ENCODE measurements around the gene ZSCAN20.

The ZSCAN20 gene

GRCh38 chr1:33443705-33444180 lies 28.7 kb upstream of the ZSCAN20 start:
- no peak for DNase-seq (ENCODE audit: low spot score)

GRCh38 chr1:33445108-33445507 lies 27.3 kb upstream of the ZSCAN20 start:
- no peak for DNase-seq (ENCODE audit: low spot score)

GRCh38 chr1:33446590-33446989 lies 25.9 kb upstream of the ZSCAN20 start:
- DNase-seq (ENCODE audit: low spot score) = no peak

GRCh38 chr1:33454646-33455282 lies 17.7 kb upstream of the ZSCAN20 start:
- no peak for DNase-seq (ENCODE audit: low spot score)

GRCh38 chr1:33455539-33456501 lies 16.6 kb upstream of the ZSCAN20 start:
- DNase-seq (ENCODE audit: low spot score) = peak; percentile 95

GRCh38 chr1:33456502-33456886 lies 16.0 kb upstream of the ZSCAN20 start:
- no peak for DNase-seq (ENCODE audit: low spot score)

- DNase-seq (ENCODE audit: low spot score) = peak; percentile 67
Measured at GRCh38 chr1:33459691-33460090, 12.8 kb upstream of the ZSCAN20 start.

GRCh38 chr1:33460144-33460543 lies 12.3 kb upstream of the ZSCAN20 start:
- no peak for DNase-seq (ENCODE audit: low spot score)

- DNase-seq (ENCODE audit: low spot score) = no peak
Measured at GRCh38 chr1:33460947-33461629, 11.4 kb upstream of the ZSCAN20 start.

GRCh38 chr1:33462405-33463164 lies 9.9 kb upstream of the ZSCAN20 start:
- no peak for DNase-seq (ENCODE audit: low spot score)

- no peak for DNase-seq (ENCODE audit: low spot score)
Measured at GRCh38 chr1:33464552-33464951, 7.9 kb upstream of the ZSCAN20 start.

- DNase-seq (ENCODE audit: low spot score) = no peak
Measured at GRCh38 chr1:33465316-33465715, 7.1 kb upstream of the ZSCAN20 start.

GRCh38 chr1:33466159-33466558 lies 6.3 kb upstream of the ZSCAN20 start:
- no peak for DNase-seq (ENCODE audit: low spot score)

GRCh38 chr1:33468011-33468410 lies 4.4 kb upstream of the ZSCAN20 start:
- DNase-seq (ENCODE audit: low spot score) = no peak

- DNase-seq (ENCODE audit: low spot score) = no peak
Measured at GRCh38 chr1:33468531-33468930, 3.9 kb upstream of the ZSCAN20 start.

- no peak for DNase-seq (ENCODE audit: low spot score)
Measured at GRCh38 chr1:33468967-33469366, 3.5 kb upstream of the ZSCAN20 start.

GRCh38 chr1:33469691-33470090 lies 2.8 kb upstream of the ZSCAN20 start:
- no peak for DNase-seq (ENCODE audit: low spot score)

- peak; percentile 98 for DNase-seq (ENCODE audit: low spot score)
Measured at GRCh38 chr1:33470495-33471012, 1.9 kb upstream of the ZSCAN20 start.

GRCh38 chr1:33471416-33471815 lies 1.0 kb upstream of the ZSCAN20 start:
- DNase-seq (ENCODE audit: low spot score) = peak; percentile 38

- DNase-seq (ENCODE audit: low spot score) = peak; percentile 84
Measured at GRCh38 chr1:33473900-33474299, 1.5 kb downstream of the ZSCAN20 start.

- no peak for DNase-seq (ENCODE audit: low spot score)
Measured at GRCh38 chr1:33477451-33477850, 5.0 kb downstream of the ZSCAN20 start.

GRCh38 chr1:33482412-33482811 lies 10.0 kb downstream of the ZSCAN20 start:
- DNase-seq (ENCODE audit: low spot score) = no peak
